Measurements from ENCODE around the gene MSN.
A peak's percentile ranks its signal among the peaks of the same experiment; 100 is the strongest.

The MSN gene

DNA sequence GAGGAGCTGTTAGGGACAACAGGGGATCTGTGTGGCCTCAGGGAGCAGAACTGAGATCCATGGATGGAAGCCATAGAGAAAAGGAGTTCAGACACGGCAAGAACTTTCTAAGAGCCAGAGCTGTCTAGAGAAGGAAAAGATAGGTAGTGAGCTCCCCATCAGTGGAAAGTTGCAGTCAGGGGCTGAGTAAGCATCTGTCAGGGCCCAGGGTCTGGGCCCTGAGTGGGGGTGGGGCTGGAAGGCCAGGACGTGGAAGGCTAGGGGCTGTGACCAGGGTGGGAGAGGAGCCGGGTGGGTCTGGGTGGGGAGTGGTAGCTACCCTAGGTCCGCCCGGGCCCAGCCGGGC, 324 bp upstream of the MSN start:
- Histone ChIP-seq H3F3A (ENCODE audit: insufficient read depth, low read length) (peaks cover 4% of the 10 kb centered on the region; the same call in 1 of the 2 replicates), H3K9ac (ENCODE audit: low read length) (peak overlapping the region; percentile 40; the same call in 1 of the 2 replicates), H3K27me3 (replicated peaks; ENCODE audit: insufficient read depth, low read length) (no peaks in the 10 kb centered on the region), H2AFZ (ENCODE audit: low read length) (peak overlapping the region; percentile 39; the same call in 1 of the 2 replicates), H3K36me3 (replicated peaks; ENCODE audit: insufficient read depth, low read length) (no peaks in the 10 kb centered on the region; the same call in 1 of the 2 replicates), H3K4me3 (ENCODE audit: low read length) (no peak overlapping the region), H3K9me3 (replicated peaks; ENCODE audit: insufficient read depth, low read length) (no peaks in the 10 kb centered on the region), H3K9me2 (replicated peaks; ENCODE audit: insufficient read depth, low read length) (no peaks in the 10 kb centered on the region), H3K4me1 (ENCODE audit: low read length) (peaks cover 19% of the 10 kb centered on the region), H3K79me2 (ENCODE audit: low read length) (peaks cover 45% of the 10 kb centered on the region), H3K4me2 (ENCODE audit: low read depth, low read length) (peak overlapping the region; percentile 41; the same call in 1 of the 2 replicates), H3K27ac (ENCODE audit: low read length) (peak overlapping the region; percentile 29; the same call in 1 of the 2 replicates), H4K20me1 (ENCODE audit: insufficient read depth, low read length) (no peaks in the 10 kb centered on the region)
- no peak for DNase-seq
- TF ChIP-seq EZH2phosphoT487 (IDR thresholded peaks at IDR 0.05; ENCODE audit: low read length) (no peak), EZH2 (optimal IDR thresholded peaks at IDR 0.05; ENCODE audit: low read depth, low read length) (no peak), CTCF (IDR thresholded peaks at IDR 0.05; ENCODE audit: low read length) (no peak)

DNA sequence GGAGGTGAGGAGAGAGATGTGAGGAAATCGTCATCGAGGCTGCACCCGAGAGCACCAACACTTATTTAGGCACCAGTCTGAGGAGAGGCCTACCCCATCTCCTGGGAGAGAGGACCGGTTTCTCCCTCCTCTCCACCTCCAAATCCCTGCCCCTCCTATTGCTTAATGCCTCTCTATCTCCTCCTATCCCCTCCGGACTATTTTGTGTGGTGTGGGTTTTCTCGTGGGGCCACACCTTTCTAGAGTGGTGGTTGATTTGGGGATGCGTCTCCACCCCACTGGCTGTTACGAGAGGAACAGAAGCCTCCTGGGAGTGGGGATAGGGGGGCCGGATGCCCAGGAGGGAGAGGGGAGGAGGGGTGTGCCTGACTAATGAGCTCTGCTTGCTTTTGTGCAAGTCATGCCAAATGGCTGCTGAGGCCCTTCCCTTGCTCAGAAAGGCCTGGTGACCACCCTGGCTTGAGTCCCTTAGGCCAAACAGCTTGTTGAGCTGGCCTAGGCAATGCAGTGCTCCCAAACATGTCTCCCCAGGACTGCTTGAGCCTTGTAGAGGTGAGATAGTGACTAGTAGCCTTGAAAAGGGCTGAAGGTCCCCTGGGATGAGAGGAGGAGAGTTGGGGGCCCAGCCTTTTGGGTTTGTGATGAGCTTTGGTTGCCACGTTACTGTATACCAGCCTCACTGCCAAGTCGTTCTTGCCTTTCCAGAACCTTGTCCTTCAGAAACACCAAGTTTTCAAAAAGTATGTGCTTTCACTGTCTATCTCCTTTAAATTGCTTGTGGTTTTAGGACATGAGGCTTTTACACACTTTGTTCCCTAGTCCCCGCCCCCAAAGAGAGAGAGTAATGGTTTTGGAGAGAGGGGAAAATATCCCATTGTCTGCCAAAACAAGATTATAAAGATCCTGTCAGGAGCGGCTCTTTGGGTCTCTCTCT, 1.2 kb downstream of the MSN start:
- DNase-seq = peak; percentile 41
- Histone ChIP-seq H3K27me3 (replicated peaks; ENCODE audit: insufficient read depth, low read length) (no peaks in the 10 kb centered on the region), H3K4me1 (ENCODE audit: low read length) (peaks cover 28% of the 10 kb centered on the region), H3K9me2 (replicated peaks; ENCODE audit: insufficient read depth, low read length) (no peaks in the 10 kb centered on the region), H3K79me2 (ENCODE audit: low read length) (peaks cover 60% of the 10 kb centered on the region), H3K36me3 (replicated peaks; ENCODE audit: insufficient read depth, low read length) (no peaks in the 10 kb centered on the region; the same call in 1 of the 2 replicates), H3K9ac (ENCODE audit: low read length) (peak overlapping the region; percentile 74), H3F3A (ENCODE audit: insufficient read depth, low read length) (peaks cover 4% of the 10 kb centered on the region; the same call in 1 of the 2 replicates), H3K4me2 (ENCODE audit: low read depth, low read length) (peak overlapping the region; percentile 67), H3K27ac (ENCODE audit: low read length) (peak overlapping the region; percentile 65; the same call in 1 of the 2 replicates), H3K4me3 (ENCODE audit: low read length) (peak overlapping the region; percentile 89), H2AFZ (ENCODE audit: low read length) (no peak overlapping the region), H3K9me3 (replicated peaks; ENCODE audit: insufficient read depth, low read length) (no peaks in the 10 kb centered on the region), H4K20me1 (ENCODE audit: insufficient read depth, low read length) (no peaks in the 10 kb centered on the region; the same call in 1 of the 2 replicates)
- TF ChIP-seq EZH2 (optimal IDR thresholded peaks at IDR 0.05; ENCODE audit: low read depth, low read length) = no peak
- TF ChIP-seq CTCF (IDR thresholded peaks at IDR 0.05; ENCODE audit: low read length) = no peak
- TF ChIP-seq EZH2phosphoT487 (IDR thresholded peaks at IDR 0.05; ENCODE audit: low read length) = no peak

- H3K79me2 ChIP-seq (ENCODE audit: low read length) = peaks cover 86% of the 10 kb centered on the region
- no peak overlapping the region for H2AFZ ChIP-seq (ENCODE audit: low read length)
- no peaks in the 10 kb centered on the region for H3K9me3 ChIP-seq (replicated peaks; ENCODE audit: insufficient read depth, low read length)
- H3K27ac ChIP-seq (ENCODE audit: low read length) = no peak overlapping the region
- no peak for TF ChIP-seq EZH2phosphoT487 (IDR thresholded peaks at IDR 0.05; ENCODE audit: low read length)
- no peak for TF ChIP-seq CTCF (IDR thresholded peaks at IDR 0.05; ENCODE audit: low read length)
- no peak for TF ChIP-seq EZH2 (optimal IDR thresholded peaks at IDR 0.05; ENCODE audit: low read depth, low read length)
- no peak overlapping the region for H3K9ac ChIP-seq (ENCODE audit: low read length)
- H3K4me3 ChIP-seq (ENCODE audit: low read length) = peak overlapping the region; percentile 7; the same call in 1 of the 2 replicates
- no peak for DNase-seq
- H3K4me1 ChIP-seq (ENCODE audit: low read length) = peaks cover 51% of the 10 kb centered on the region
- no peaks in the 10 kb centered on the region for H3K27me3 ChIP-seq (replicated peaks; ENCODE audit: insufficient read depth, low read length)
- peaks cover 10% of the 10 kb centered on the region; the same call in 1 of the 2 replicates for H3F3A ChIP-seq (ENCODE audit: insufficient read depth, low read length)
- H3K9me2 ChIP-seq (replicated peaks; ENCODE audit: insufficient read depth, low read length) = no peaks in the 10 kb centered on the region
- H3K36me3 ChIP-seq (replicated peaks; ENCODE audit: insufficient read depth, low read length) = no peaks in the 10 kb centered on the region; the same call in 1 of the 2 replicates
- peaks cover 7% of the 10 kb centered on the region; the same call in 1 of the 2 replicates for H4K20me1 ChIP-seq (ENCODE audit: insufficient read depth, low read length)
- H3K4me2 ChIP-seq (ENCODE audit: low read depth, low read length) = peak overlapping the region; percentile 43; the same call in 1 of the 2 replicates
These were observed 3.8 kb downstream of the MSN start for GRCh38 chrX:65671286-65671685.

Measured in MM.1S (cell line).